ENCODE data around the gene EFHB. TPM values are rescaled to one million over a fixed set of nuclear protein-coding genes. Genes with fewer than 3 reads are reported as not detected.
"Not testable (repeated sequence)": the region's sequence is repeated elsewhere in the genome, so short reads cannot be mapped to it uniquely, and the experiment has no call there.

EFHB gene
- total and polyA plus RNA-seq, 3 experiments from 2014 or later: 0.39 to 1.3 TPM; not detected in 1

DNA sequence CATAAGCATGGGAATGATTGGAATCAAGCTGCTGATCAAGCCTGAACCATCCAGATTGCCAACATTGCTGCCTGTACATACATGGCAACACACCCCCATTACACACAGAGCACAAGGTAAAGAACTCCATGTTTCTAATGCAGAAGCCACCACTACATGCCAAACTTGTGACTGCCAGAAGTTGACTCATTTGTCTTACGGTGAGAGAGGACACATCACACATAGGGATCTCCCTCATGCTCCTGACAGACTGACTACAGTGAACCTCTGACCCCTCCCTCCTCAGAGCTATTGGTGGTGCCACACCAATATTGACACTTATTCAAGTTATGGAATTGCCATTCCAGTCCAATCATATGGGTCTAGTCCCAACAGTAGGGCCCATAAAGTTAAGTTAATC lies 42.3 kb downstream of the EFHB start:
- Histone ChIP-seq H3K4me1 (ENCODE audit: insufficient read depth, low read length) (no peaks in the 10 kb centered on the region), H3K27ac (ENCODE audit: low read depth, low read length) (no peak overlapping the region), H3K36me3 (ENCODE audit: insufficient read depth, low read length) (no peaks in the 10 kb centered on the region), H3K4me3 (ENCODE audit: low read length) (no peak overlapping the region), H3K27me3 (ENCODE audit: insufficient read depth, low read length, poor library complexity, severe bottlenecking) (no peaks in the 10 kb centered on the region), H3K9me3 (ENCODE audit: low read length) (no peaks in the 10 kb centered on the region)
- Mint-ChIP-seq H3K4me1 (no peaks in the 10 kb centered on the region), H3K27me3 (no peaks in the 10 kb centered on the region), H3K9me3 (no peaks in the 10 kb centered on the region), H3K36me3 (no peaks in the 10 kb centered on the region), H3K4me3 (no peak overlapping the region), H3K27ac (no peak overlapping the region)
- CTCF ChIA-PET: no interaction called here
- no peak for DNase-seq
- POLR2A ChIA-PET: interaction anchor here (0.6 kb wide), 1 partner anchor 57 kb away, joined by 3 read pairs; no protein-coding TSS in a partner anchor

GRCh38 chr3:19888428-19889152 lies 45.4 kb downstream of the EFHB start:
- POLR2A ChIA-PET: no interaction called here
- no peaks in the 10 kb centered on the region for H3K9me3 ChIP-seq (ENCODE audit: low read length)
- no peaks in the 10 kb centered on the region for H3K27me3 ChIP-seq (ENCODE audit: insufficient read depth, low read length, poor library complexity, severe bottlenecking)
- no peaks in the 10 kb centered on the region for H3K9me3 Mint-ChIP-seq
- no peak overlapping the region for H3K27ac Mint-ChIP-seq
- CTCF ChIA-PET: no interaction called here
- H3K36me3 Mint-ChIP-seq: no peaks in the 10 kb centered on the region
- no peaks in the 10 kb centered on the region for H3K4me1 ChIP-seq (ENCODE audit: insufficient read depth, low read length)
- H3K36me3 ChIP-seq (ENCODE audit: insufficient read depth, low read length): no peaks in the 10 kb centered on the region
- no peak overlapping the region for H3K4me3 Mint-ChIP-seq
- no peaks in the 10 kb centered on the region for H3K27me3 Mint-ChIP-seq
- no peak overlapping the region for H3K4me3 ChIP-seq (ENCODE audit: low read length)
- DNase-seq: no peak
- peak overlapping the region; percentile 55 for H3K27ac ChIP-seq (ENCODE audit: low read depth, low read length)
- no peaks in the 10 kb centered on the region for H3K4me1 Mint-ChIP-seq

DNA sequence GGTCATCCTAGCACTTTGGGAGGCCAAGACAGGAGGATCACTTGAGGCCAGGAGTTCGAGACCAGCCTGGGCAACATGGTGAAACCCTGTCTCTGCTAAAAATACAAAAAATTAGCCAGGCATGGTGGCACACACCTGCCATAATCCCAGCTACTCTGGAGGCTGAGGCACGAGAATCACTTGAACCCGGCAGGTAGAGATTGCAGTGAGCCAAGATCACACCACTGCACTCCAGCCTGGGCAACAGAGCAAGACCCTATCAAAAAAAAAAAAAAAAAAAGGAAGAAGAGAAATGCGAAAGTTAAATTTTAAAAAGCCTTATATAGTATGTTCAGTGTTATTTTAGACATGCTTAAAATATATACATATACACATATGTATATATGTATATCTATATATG lies 46.9 kb downstream of the EFHB start:
- H3K4me1 Mint-ChIP-seq; DNase-seq; H3K27ac Mint-ChIP-seq; H3K9me3 Mint-ChIP-seq; H3K4me3 ChIP-seq (ENCODE audit: low read length); H3K4me3 Mint-ChIP-seq; H3K36me3 ChIP-seq (ENCODE audit: insufficient read depth, low read length); H3K36me3 Mint-ChIP-seq; H3K27me3 ChIP-seq (ENCODE audit: insufficient read depth, low read length, poor library complexity, severe bottlenecking); H3K27me3 Mint-ChIP-seq; H3K9me3 ChIP-seq (ENCODE audit: low read length); H3K27ac ChIP-seq (ENCODE audit: low read depth, low read length); POLR2A ChIA-PET; CTCF ChIA-PET; H3K4me1 ChIP-seq (ENCODE audit: insufficient read depth, low read length): not testable (repeated sequence)

DNA sequence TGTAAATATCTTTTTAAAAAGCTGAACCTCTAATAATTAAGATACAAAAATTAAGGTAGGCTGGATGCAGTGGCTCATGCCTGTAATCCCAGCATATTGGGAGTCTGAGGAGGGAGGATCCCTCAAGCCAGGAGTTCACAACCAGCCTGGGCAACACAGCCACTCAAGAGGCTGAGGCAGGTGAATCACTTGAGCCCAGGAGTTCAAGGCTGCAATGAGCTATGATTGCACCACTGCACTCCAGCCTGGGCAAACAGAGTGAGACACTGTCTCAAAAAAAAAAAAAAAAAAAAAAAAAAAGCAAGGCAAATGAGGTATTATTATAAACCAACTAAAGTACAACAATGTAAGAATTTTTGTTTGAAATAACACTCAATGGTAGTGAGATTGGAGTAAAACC lies 47.6 kb downstream of the EFHB start:
- Histone ChIP-seq H3K4me3 (ENCODE audit: low read length) (no peak overlapping the region), H3K27ac (ENCODE audit: low read depth, low read length) (no peak overlapping the region), H3K4me1 (ENCODE audit: insufficient read depth, low read length) (no peaks in the 10 kb centered on the region), H3K27me3 (ENCODE audit: insufficient read depth, low read length, poor library complexity, severe bottlenecking) (no peaks in the 10 kb centered on the region), H3K36me3 (ENCODE audit: insufficient read depth, low read length) (no peaks in the 10 kb centered on the region), H3K9me3 (ENCODE audit: low read length) (no peaks in the 10 kb centered on the region)
- Mint-ChIP-seq H3K4me1 (no peaks in the 10 kb centered on the region), H3K27ac (no peak overlapping the region), H3K4me3 (no peak overlapping the region), H3K9me3 (no peaks in the 10 kb centered on the region), H3K27me3 (peaks cover 0 to 3% of the 10 kb centered on the region in 2 donors), H3K36me3 (no peaks in the 10 kb centered on the region)
- CTCF ChIA-PET: interaction anchor here (1.1 kb wide), 1 partner anchor 10 kb away, joined by 3 read pairs; no protein-coding TSS in a partner anchor
- POLR2A ChIA-PET: interaction anchor here (0.7 kb wide), 1 partner anchor 12 kb away, joined by 8 read pairs; no protein-coding TSS in a partner anchor
- DNase-seq: no peak

- POLR2A ChIA-PET: interaction anchor here (1.1 kb wide), 1 partner anchor 156 kb away, joined by 9 read pairs; no protein-coding TSS in a partner anchor
- Histone ChIP-seq H3K9me3 (ENCODE audit: low read length) (no peaks in the 10 kb centered on the region), H3K4me3 (ENCODE audit: low read length) (no peak overlapping the region), H3K4me1 (ENCODE audit: insufficient read depth, low read length) (no peaks in the 10 kb centered on the region), H3K27me3 (ENCODE audit: insufficient read depth, low read length, poor library complexity, severe bottlenecking) (no peaks in the 10 kb centered on the region), H3K27ac (ENCODE audit: low read depth, low read length) (no peak overlapping the region), H3K36me3 (ENCODE audit: insufficient read depth, low read length) (no peaks in the 10 kb centered on the region)
- Mint-ChIP-seq H3K27me3 (peaks cover 0 to 3% of the 10 kb centered on the region in 2 donors), H3K9me3 (no peaks in the 10 kb centered on the region), H3K4me1 (no peaks in the 10 kb centered on the region), H3K4me3 (no peak overlapping the region), H3K27ac (peak overlapping the region in 1 of 8 donors; percentile 46), H3K36me3 (no peaks in the 10 kb centered on the region)
- DNase-seq: peak in 2 of 5 donors; percentile 5 to 26
- CTCF ChIA-PET: interaction anchor here (1.1 kb wide), 1 partner anchor 9 kb away, joined by 3 read pairs; no protein-coding TSS in a partner anchor
These were observed 48.5 kb downstream of the EFHB start for GRCh38 chr3:19885468-19885867.

DNA sequence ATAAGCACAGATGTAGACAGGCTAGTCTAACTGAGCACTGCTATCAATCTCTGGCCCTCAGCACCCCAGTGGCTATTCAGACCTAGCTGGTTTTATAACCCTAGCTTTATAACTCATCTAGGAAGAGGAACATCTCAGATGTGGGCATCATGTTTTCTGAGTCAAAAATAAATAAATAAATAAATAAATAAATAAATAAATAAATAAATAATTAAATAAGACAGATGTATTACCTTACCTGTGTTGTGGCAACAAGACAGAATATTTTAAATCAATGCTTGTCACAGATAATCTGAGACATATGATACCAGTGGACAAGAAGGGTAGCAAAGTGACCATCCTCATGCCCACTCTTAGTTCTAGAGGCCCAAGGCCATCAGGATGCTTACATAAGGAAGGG lies 52.2 kb downstream of the EFHB start:
- POLR2A ChIA-PET: no interaction called here

GRCh38 chr3:19881036-19881435 lies 53.0 kb downstream of the EFHB start:
- H3K9me3 ChIP-seq (ENCODE audit: low read length): no peaks in the 10 kb centered on the region
- no peak overlapping the region for H3K27ac ChIP-seq (ENCODE audit: low read depth, low read length)
- DNase-seq: no peak
- H3K27me3 Mint-ChIP-seq: peaks cover 1 to 13% of the 10 kb centered on the region in 2 donors
- ChIA-PET CTCF (no interaction called here), POLR2A (no interaction called here)
- no peak overlapping the region for H3K27ac Mint-ChIP-seq
- H3K9me3 Mint-ChIP-seq: no peaks in the 10 kb centered on the region
- H3K36me3 ChIP-seq (ENCODE audit: insufficient read depth, low read length): no peaks in the 10 kb centered on the region
- H3K4me1 Mint-ChIP-seq: no peaks in the 10 kb centered on the region
- H3K4me3 ChIP-seq (ENCODE audit: low read length): no peak overlapping the region
- no peaks in the 10 kb centered on the region for H3K27me3 ChIP-seq (ENCODE audit: insufficient read depth, low read length, poor library complexity, severe bottlenecking)
- no peak overlapping the region for H3K4me3 Mint-ChIP-seq
- H3K36me3 Mint-ChIP-seq: no peaks in the 10 kb centered on the region
- no peaks in the 10 kb centered on the region for H3K4me1 ChIP-seq (ENCODE audit: insufficient read depth, low read length)

More for the DNA sequence above, 52.2 kb downstream of the EFHB start:
- Mint-ChIP-seq H3K4me3 (no peak overlapping the region), H3K36me3 (no peaks in the 10 kb centered on the region), H3K4me1 (no peaks in the 10 kb centered on the region), H3K27ac (no peak overlapping the region), H3K9me3 (no peaks in the 10 kb centered on the region), H3K27me3 (peaks cover 1 to 6% of the 10 kb centered on the region in 2 donors)
- DNase-seq: no peak
- Histone ChIP-seq H3K27ac (ENCODE audit: low read depth, low read length) (no peak overlapping the region), H3K27me3 (ENCODE audit: insufficient read depth, low read length, poor library complexity, severe bottlenecking) (no peaks in the 10 kb centered on the region), H3K36me3 (ENCODE audit: insufficient read depth, low read length) (no peaks in the 10 kb centered on the region), H3K4me1 (ENCODE audit: insufficient read depth, low read length) (no peaks in the 10 kb centered on the region), H3K9me3 (ENCODE audit: low read length) (no peaks in the 10 kb centered on the region), H3K4me3 (ENCODE audit: low read length) (no peak overlapping the region)
- CTCF ChIA-PET: no interaction called here

GRCh38 chr3:19877656-19878055 lies 56.4 kb downstream of the EFHB start:
- no peak overlapping the region for H3K4me3 ChIP-seq (ENCODE audit: low read length)
- Mint-ChIP-seq H3K4me1 (no peaks in the 10 kb centered on the region), H3K9me3 (no peaks in the 10 kb centered on the region), H3K36me3 (no peaks in the 10 kb centered on the region), H3K27me3 (peaks cover 4 to 17% of the 10 kb centered on the region in 2 donors), H3K4me3 (no peak overlapping the region), H3K27ac (no peak overlapping the region)
- ChIA-PET POLR2A (no interaction called here), CTCF (interaction anchor here (1.8 kb wide), 1 partner anchor 11 kb away, joined by 6 read pairs; no protein-coding TSS in a partner anchor)
- no peak overlapping the region for H3K27ac ChIP-seq (ENCODE audit: low read depth, low read length)
- H3K27me3 ChIP-seq (ENCODE audit: insufficient read depth, low read length, poor library complexity, severe bottlenecking): no peaks in the 10 kb centered on the region
- no peaks in the 10 kb centered on the region for H3K36me3 ChIP-seq (ENCODE audit: insufficient read depth, low read length)
- no peaks in the 10 kb centered on the region for H3K9me3 ChIP-seq (ENCODE audit: low read length)
- no peaks in the 10 kb centered on the region for H3K4me1 ChIP-seq (ENCODE audit: insufficient read depth, low read length)
- no peak for DNase-seq
